HepG2 (cell line): ENCODE data around the gene GSK3B.
"Not testable (repeated sequence)": the region's sequence is repeated elsewhere in the genome, so short reads cannot be mapped to it uniquely, and the experiment has no call there.

Source experiments
- MYNN ChIP-seq: sonication (generic); formaldehyde crosslinking; IDR thresholded peaks from 2 replicates; pipeline ENCODE4 v1.4.0; 2020; ENCODE audit warnings: mild to moderate bottlenecking, low read depth, missing genetic modification reagents
- NKX3-1 ChIP-seq: sonication (generic); formaldehyde crosslinking; IDR thresholded peaks from 2 replicates; pipeline ENCODE4 v1.5.0; 2020; ENCODE audit warnings: missing genetic modification reagents
- TCF7 ChIP-seq: sonication (generic); IDR thresholded peaks from 2 replicates; pipeline ENCODE4 v1.6.1; 2016; ENCODE audit warnings: antibody characterized with exemption, low read depth

GRCh38 chr3:120004008-120004498 lies 90.2 kb downstream of the GSK3B start:
- not testable (repeated sequence) for TF ChIP-seq TCF7; MYNN (CRISPR knock-in tag); NKX3-1 (CRISPR knock-in tag)
